Heart left ventricle (tissue), 16 donors: Measurements from ENCODE around the gene PSMB5. TPM values are rescaled to one million over a fixed set of nuclear protein-coding genes. Genes with fewer than 3 reads are reported as not detected.
A peak's percentile ranks its signal among the peaks of the same experiment; 100 is the strongest.

ENCODE experiments used
- ATAC-seq, 4 donors: fragments of 200-7000 bp; cut with Tn5 transposase; one replicate each; pipeline ENCODE4 v1.9.1; 2020 to 2022; ENCODE audit warnings: moderate library complexity in 4 of 4, mild to moderate bottlenecking in 3 of 4, moderate number of reproducible peaks in 1 of 4
- DNase-seq, 5 donors: peaks; one replicate each; pipeline ENCODE4 v3.0.0-alpha.2; 2020
- H3K27ac ChIP-seq, 12 donors: fragments of 200-600 bp; sonication (generic) in 4 of 12; one replicate each; pipeline versions ENCODE4 v1.5.0 to v1.8.0; 2016 to 2022; ENCODE audit warnings: mild to moderate bottlenecking in 2 of 12
- H3K27me3 ChIP-seq, 9 donors: fragments of 200-600 bp; sonication (generic) in 2 of 9; one replicate each; pipeline versions ENCODE4 v1.5.1 to v1.8.0; 2016 to 2022; ENCODE audit warnings: mild to moderate bottlenecking in 3 of 9
- H3K36me3 ChIP-seq, 9 donors: fragments of 200-600 bp; sonication (generic) in 2 of 9; one replicate each; pipeline versions ENCODE4 v1.5.0 to v1.8.0; 2018 to 2022; ENCODE audit warnings: mild to moderate bottlenecking in 2 of 9
- H3K4me1 ChIP-seq, 12 donors: fragments of 200-600 bp; sonication (generic) in 4 of 12; one replicate each; pipeline versions ENCODE4 v1.5.0 to v1.8.0; 2016 to 2022; ENCODE audit warnings: mild to moderate bottlenecking in 3 of 12
- H3K4me3 ChIP-seq, 12 donors: fragments of 200-600 bp; sonication (generic) in 4 of 12; one replicate each; pipeline versions ENCODE4 v1.5.0 to v1.8.0; 2017 to 2022; ENCODE audit warnings: mild to moderate bottlenecking in 9 of 12, moderate library complexity in 4 of 12
- H3K9me3 ChIP-seq, 12 donors: fragments of 200-600 bp; sonication (generic) in 4 of 12; one replicate each; pipeline versions ENCODE4 v1.5.0 to v1.8.0; 2016 to 2022; ENCODE audit warnings: mild to moderate bottlenecking in 1 of 12
- CTCF ChIP-seq, 12 donors: fragments of 200-600 bp; sonication (generic) in 4 of 12; IDR thresholded peaks; one replicate each; pipeline versions ENCODE4 v1.5.0 to v1.8.0; 2018 to 2022; ENCODE audit warnings: antibody characterized with exemption in 12 of 12, mild to moderate bottlenecking in 5 of 12
- POLR2A ChIP-seq, 2 donors: fragments of 450-650 bp; IDR thresholded peaks; one replicate each; pipeline ENCODE4 v1.6.1; 2017; ENCODE audit warnings: antibody characterized with exemption in 2 of 2, mild to moderate bottlenecking in 2 of 2, moderate library complexity in 2 of 2
- WGBS, 4 donors: extraction: QIAGEN DNeasy Blood & Tissue Kit in 2 of 4; methylation state at CpG; one replicate each; pipeline versions ENCODE4 v1.1.5 to v1.1.7; 2013 to 2018; 5-methylcytosine and 5-hydroxymethylcytosine counted together
- intact Hi-C, 10 donors: fragments of 100-400 bp; cut with DNase I; formaldehyde crosslinking; loops; one replicate each; pipeline versions ENCODE4 v1.11.1 to v1.14.2; 2022
- polyA plus RNA-seq, 2 donors: library from polyadenylated mRNA; stranded (reverse); fragments of 200-250 nt; gene quantifications; one replicate each; pipeline ENCODE4 v1.2.3, GENCODE V29; 2013
- total RNA-seq, 9 donors: library from RNA; depleted of rRNA in 2 of 9; stranded (reverse); fragments of >200 nt in 2 of 9; fragmentation: NEBNext Ultra II Directional in 3 of 9; extraction: Animal tissue kit (Norgen Biotek cat#: 25700) in 3 of 9; gene quantifications; one replicate each; pipeline versions ENCODE4 v1.1.0 to v1.2.4, GENCODE V29; 2016 to 2023
- donor health status: ischemic (EF 13 %, LVEDD 7.1; RV severe dilation, severe dysfunction).
- donor health status: healthy with polysubstance abuse.
- donor health status: DM: no; HTN: yes; CAD: no.
- donor health status: DM: no; HTN: no; CAD: no.
- donor health status: ischemic (EF 25% LVEDD 6.9; RV normal size, moderate dysfunction).
- donor health status: ischemic (EF 25% LVEDD 5.7; RV mildly dilated, moderate dysfunction).
- donor health status: healthy.
- donor health status: DM: yes; HTN: yes; CAD: no.
- donor health status: ischemic (EF 35%, LVEDD 5.7; RV mildly dilated, moderate dysfunction).
- donor health status: nonischemic (EF 11% LVEDD 7.7; RV severe dilation, severe dysfunction).
- donor health status: DM: yes; HTN: yes; CAD: no.
- donor health status: PGD.
- donor health status: ischemic (EF 29% LVEDD 5.4; RV normal size, mild dysfunction).
- donor health status: nonischemic (EF 23%, LVEDD 6.1; RV moderate dilation, normal function).

PSMB5 gene
- total and polyA plus RNA-seq, 11 donors: 75.7 to 233 (median 122) TPM

- DNase-seq (no peak), ATAC-seq (peak; percentile 23 to 74 (median 36))
- no peaks in the 10 kb centered on the region for H3K9me3 ChIP-seq
- H3K27ac ChIP-seq: no peak overlapping the region
- H3K4me1 ChIP-seq: peaks cover 0 to 25% (median 3%) of the 10 kb centered on the region in 12 donors
- H3K36me3 ChIP-seq: peaks cover 0 to 16% (median 0%) of the 10 kb centered on the region in 9 donors
- intact Hi-C loops: no loop called here
- 70 to 73% (median 72%) methylated on average over 15 to 16 of the region's 16 CpGs for WGBS, 4 donors
- H3K27me3 ChIP-seq: no peaks in the 10 kb centered on the region
- no peak overlapping the region for H3K4me3 ChIP-seq
- TF ChIP-seq POLR2A (IDR thresholded peaks at IDR 0.05) (no peak), CTCF (IDR thresholded peaks at IDR 0.05) (no peak)
Observed at GRCh38 chr14:22998329-22999012, 36.2 kb downstream of the PSMB5 start.

DNA sequence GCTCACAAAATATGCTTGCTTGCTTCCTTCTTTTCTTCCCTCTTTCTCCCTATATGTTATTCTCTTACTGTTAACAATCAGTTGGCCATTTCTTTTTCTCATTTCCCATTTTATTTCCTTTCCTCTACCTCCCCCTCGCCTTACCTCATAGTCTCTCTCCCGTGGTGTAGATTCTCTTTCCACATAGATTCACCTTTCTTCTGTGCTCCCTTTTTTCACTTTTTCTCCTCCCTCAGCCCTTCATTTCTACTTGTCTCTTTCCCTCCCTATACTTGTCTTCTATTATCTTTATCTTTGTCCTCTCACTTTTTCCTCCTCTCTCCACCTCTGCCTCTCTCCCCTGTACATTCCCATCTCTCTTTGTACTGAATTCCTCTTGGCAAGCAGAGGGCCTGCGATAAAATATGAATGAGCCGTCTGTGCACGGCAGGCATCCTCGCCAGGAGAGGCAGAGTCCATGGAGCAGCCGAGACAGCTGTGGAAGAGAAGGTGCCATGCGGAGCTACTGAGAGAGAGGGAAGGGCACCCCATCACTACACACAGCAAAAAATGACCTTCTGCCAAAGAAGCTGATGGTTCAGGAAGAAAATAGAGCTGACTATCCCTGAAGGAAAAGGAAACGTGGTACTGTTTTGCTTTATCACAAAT lies 36.9 kb downstream of the PSMB5 start:
- H3K9me3 ChIP-seq: no peaks in the 10 kb centered on the region
- no peak overlapping the region for H3K4me3 ChIP-seq
- peaks cover 0 to 21% (median 0%) of the 10 kb centered on the region in 9 donors for H3K36me3 ChIP-seq
- peaks cover 0 to 25% (median 3%) of the 10 kb centered on the region in 12 donors for H3K4me1 ChIP-seq
- H3K27me3 ChIP-seq: no peaks in the 10 kb centered on the region
- DNase-seq (no peak), ATAC-seq (peak in 1 of 4 donors; percentile 26)
- intact Hi-C loops: no loop called here
- TF ChIP-seq POLR2A (IDR thresholded peaks at IDR 0.05): no peak
- 48 to 60% (median 52%) methylated on average over 9 of the region's 9 CpGs for WGBS, 4 donors
- no peak overlapping the region for H3K27ac ChIP-seq

- H3K27me3 ChIP-seq: no peaks in the 10 kb centered on the region
- TF ChIP-seq CTCF (IDR thresholded peaks at IDR 0.05): no peak
- no peak for TF ChIP-seq POLR2A (IDR thresholded peaks at IDR 0.05)
- ATAC-seq: no peak
- intact Hi-C loops: no loop called here
- whole genome bisulfite sequencing, 4 donors: 78 to 89% (median 82%) methylated on average over 10 to 11 of the region's 11 CpGs
- no peak for DNase-seq
- H3K36me3 ChIP-seq: peaks cover 0 to 23% (median 0%) of the 10 kb centered on the region in 9 donors
- H3K27ac ChIP-seq: no peak overlapping the region
- H3K4me1 ChIP-seq: peaks cover 0 to 25% (median 3%) of the 10 kb centered on the region in 12 donors
- H3K4me3 ChIP-seq: no peak overlapping the region
- H3K9me3 ChIP-seq: no peaks in the 10 kb centered on the region
Observed at GRCh38 chr14:22996768-22997654, 37.7 kb downstream of the PSMB5 start.

DNA sequence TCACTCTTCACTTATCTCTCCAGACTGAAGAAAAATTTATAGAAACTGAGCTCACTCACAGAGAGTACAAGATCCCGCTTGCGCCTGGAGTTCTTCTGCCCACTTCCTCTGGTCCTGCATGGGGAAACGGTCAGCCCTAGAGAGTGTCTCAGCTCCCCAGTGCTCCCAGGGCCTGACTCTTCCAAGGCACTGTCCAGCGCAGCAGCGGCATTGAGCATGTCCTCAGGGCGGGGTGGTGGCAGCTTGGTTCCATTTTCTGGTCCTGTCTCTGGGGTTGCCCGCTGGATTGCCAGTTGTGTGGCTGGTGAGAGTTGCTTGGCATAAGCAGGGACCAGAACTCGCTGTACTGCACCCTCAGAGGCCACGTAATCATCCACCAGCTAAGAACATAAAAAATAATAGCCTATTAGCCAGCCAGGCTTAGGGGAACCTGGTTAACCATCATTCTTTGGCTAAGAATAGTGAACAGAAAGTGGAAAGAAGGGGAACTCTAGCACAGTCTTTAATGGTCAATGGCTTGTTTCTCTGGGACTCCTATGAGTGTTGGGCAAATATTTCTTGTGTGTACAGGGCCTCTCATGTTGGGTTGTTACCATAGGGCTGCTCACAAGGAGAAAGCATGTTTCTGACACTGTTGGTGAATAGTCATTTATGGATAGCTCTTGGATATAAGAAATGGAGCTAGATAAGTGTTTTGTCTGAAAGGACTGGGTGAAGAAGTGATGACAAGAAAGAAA lies 38.6 kb downstream of the PSMB5 start:
- H3K27me3 ChIP-seq: no peaks in the 10 kb centered on the region
- peaks cover 0 to 29% (median 4%) of the 10 kb centered on the region in 9 donors for H3K36me3 ChIP-seq
- whole genome bisulfite sequencing, 4 donors: 91 to 95% (median 94%) methylated on average over 9 of the region's 9 CpGs
- no peak for TF ChIP-seq POLR2A (IDR thresholded peaks at IDR 0.05)
- no peak for TF ChIP-seq CTCF (IDR thresholded peaks at IDR 0.05)
- no peak for ATAC-seq
- no peak overlapping the region for H3K4me3 ChIP-seq
- intact Hi-C loops: loop anchor here in 1 of 10 donors (2.0 kb wide), 1 partner anchor 61 kb away; the partner anchor contains the start of gene CDH24
- H3K4me1 ChIP-seq: peaks cover 0 to 25% (median 3%) of the 10 kb centered on the region in 12 donors
- no peak overlapping the region for H3K27ac ChIP-seq
- DNase-seq: no peak
- H3K9me3 ChIP-seq: no peaks in the 10 kb centered on the region
